Karpas-422 (cell line): Measurements from ENCODE around the gene ALPL. TPM values are rescaled to one million over a fixed set of nuclear protein-coding genes. Genes with fewer than 3 reads are reported as not detected.

Experiments used
- DNase-seq: peaks from one replicate; pipeline ENCODE4 v3.0.0-alpha.2; 2015
- H2AFZ ChIP-seq: fragments of 200-600 bp; sonication (generic); 2 replicates; pipeline ENCODE4 v1.6.1; 2014; ENCODE audit warnings: antibody characterized with exemption, low read length, mixed read lengths
- H3K27ac ChIP-seq: fragments of 200-600 bp; sonication (generic); 2 replicates; pipeline ENCODE4 v1.5.1; 2014; ENCODE audit warnings: mild to moderate bottlenecking, low read length, moderate library complexity
- H3K27me3 ChIP-seq: fragments of 200-600 bp; sonication (generic); 2 replicates; pipeline ENCODE4 v1.6.1; 2014; ENCODE audit warnings: low read length, mixed read lengths
- H3K36me3 ChIP-seq: fragments of 200-600 bp; sonication (generic); 2 replicates; pipeline ENCODE4 v1.6.1; 2014; ENCODE audit warnings: low read length, mixed read lengths; ENCODE audit not compliant: insufficient read depth
- H3K4me1 ChIP-seq: fragments of 200-600 bp; sonication (generic); 2 replicates; pipeline ENCODE4 v1.6.1; 2014; ENCODE audit warnings: mild to moderate bottlenecking, low read length, mixed read lengths
- H3K4me2 ChIP-seq: fragments of 200-600 bp; sonication (generic); 2 replicates; pipeline ENCODE4 v1.6.1; 2014; ENCODE audit warnings: low read length, low read depth, mild to moderate bottlenecking; ENCODE audit not compliant: poor library complexity, severe bottlenecking
- H3K4me3 ChIP-seq: fragments of 200-600 bp; sonication (generic); 2 replicates; pipeline ENCODE4 v1.5.1; 2014; ENCODE audit warnings: mild to moderate bottlenecking, antibody characterized with exemption, low read length, mixed read lengths
- H3K79me2 ChIP-seq: fragments of 200-600 bp; sonication (generic); 2 replicates; pipeline ENCODE4 v1.6.1; 2014; ENCODE audit warnings: mild to moderate bottlenecking, low read length, mixed read lengths
- H3K9ac ChIP-seq: fragments of 200-600 bp; sonication (generic); 2 replicates; pipeline ENCODE4 v1.6.0; 2014; ENCODE audit warnings: low read length
- H3K9me2 ChIP-seq: fragments of 200-600 bp; sonication (generic), shearing (Covaris generic); replicated peaks from 2 replicates; pipeline ENCODE4 v1.6.0; 2014; ENCODE audit warnings: mild to moderate bottlenecking, low read length, moderate library complexity; ENCODE audit not compliant: insufficient read depth
- H3K9me3 ChIP-seq: fragments of 300-700, 200-600 bp; sonication (generic); 2 replicates; pipeline ENCODE4 v1.6.1; 2014; ENCODE audit warnings: low read length, mixed read lengths
- H4K20me1 ChIP-seq: fragments of 200-600 bp; sonication (generic); 2 replicates; pipeline ENCODE4 v1.6.1; 2014; ENCODE audit warnings: mild to moderate bottlenecking, antibody characterized with exemption, low read length, low read depth; ENCODE audit not compliant: insufficient read depth
- total RNA-seq: library from RNA; depleted of rRNA; stranded (reverse); fragments of >200 nt; shearing (Covaris generic); gene quantifications from 2 replicates; pipeline ENCODE4 v1.2.3, GENCODE V29; 2014; ENCODE audit warnings: low replicate concordance

Gene ALPL
- total RNA-seq, 1 experiment from 2014 or later, result not detected

- Histone ChIP-seq H3K9ac (no peak overlapping the region), H3K27me3 (no peaks in the 10 kb centered on the region), H3K4me3 (no peak overlapping the region), H3K79me2 (no peaks in the 10 kb centered on the region), H3K27ac (no peak overlapping the region), H3K4me1 (no peaks in the 10 kb centered on the region), H3K9me3 (no peaks in the 10 kb centered on the region), H3K4me2 (no peak overlapping the region), H3K9me2 (no peaks in the 10 kb centered on the region), H4K20me1 (0 out of 2 replicates have a peak, but pooled peaks cover 3% of the 10 kb centered on the region), H3K36me3 (no peaks in the 10 kb centered on the region), H2AFZ (no peak overlapping the region)
- no peak for DNase-seq
Measured at GRCh38 chr1:21617126-21617738, 108.0 kb downstream of the ALPL start.

- no peak overlapping the region for H3K9ac ChIP-seq
- H3K9me3 ChIP-seq, result no peaks in the 10 kb centered on the region
- no peaks in the 10 kb centered on the region for H3K9me2 ChIP-seq
- H4K20me1 ChIP-seq, result 0 out of 2 replicates have a peak, but pooled peaks cover 3% of the 10 kb centered on the region
- H3K36me3 ChIP-seq, result no peaks in the 10 kb centered on the region
- H3K79me2 ChIP-seq, result no peaks in the 10 kb centered on the region
- no peak overlapping the region for H3K4me3 ChIP-seq
- no peaks in the 10 kb centered on the region for H3K27me3 ChIP-seq
- no peak overlapping the region for H3K27ac ChIP-seq
- no peak overlapping the region for H2AFZ ChIP-seq
- DNase-seq, result no peak
- no peaks in the 10 kb centered on the region for H3K4me1 ChIP-seq
- H3K4me2 ChIP-seq, result no peak overlapping the region
Measured at GRCh38 chr1:21618059-21618458, 108.8 kb downstream of the ALPL start.

GRCh38 chr1:21618561-21619374 lies 109.5 kb downstream of the ALPL start:
- Histone ChIP-seq H3K9me3 (no peaks in the 10 kb centered on the region), H3K27me3 (no peaks in the 10 kb centered on the region), H3K9me2 (no peaks in the 10 kb centered on the region), H3K27ac (no peak overlapping the region), H3K79me2 (no peaks in the 10 kb centered on the region), H3K9ac (no peak overlapping the region), H3K36me3 (no peaks in the 10 kb centered on the region), H4K20me1 (0 out of 2 replicates have a peak, but pooled peaks cover 3% of the 10 kb centered on the region), H3K4me3 (no peak overlapping the region), H3K4me2 (no peak overlapping the region), H2AFZ (no peak overlapping the region), H3K4me1 (no peaks in the 10 kb centered on the region)
- DNase-seq, result no peak

DNA sequence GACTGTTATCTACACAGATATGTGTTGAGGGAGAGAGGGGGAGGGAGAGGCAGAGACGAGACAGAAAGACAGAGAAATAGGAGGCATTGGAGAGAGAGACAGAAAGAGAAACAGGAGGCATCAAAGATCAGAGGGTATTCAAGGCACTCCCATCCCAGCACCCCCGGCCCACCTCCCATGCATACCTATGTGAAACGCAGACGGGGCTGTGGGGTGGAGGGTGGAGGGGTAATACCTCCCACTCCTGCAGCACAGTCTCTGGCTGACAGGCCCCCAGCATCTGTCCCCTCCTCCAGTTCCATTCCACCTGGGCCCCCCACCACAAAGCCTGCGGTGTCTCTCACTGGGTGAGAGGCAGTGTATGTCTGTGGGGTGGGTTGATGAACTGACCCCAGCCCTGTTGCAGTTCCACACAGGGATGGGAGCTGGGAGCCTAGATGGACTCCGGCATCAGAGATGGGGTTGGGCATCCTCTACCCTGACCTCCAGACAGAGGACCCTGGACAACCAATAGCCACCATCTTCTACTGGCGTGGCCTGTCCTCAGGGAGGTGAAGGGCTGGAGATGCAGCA lies 110.2 kb downstream of the ALPL start:
- no peak overlapping the region for H3K4me2 ChIP-seq
- H3K4me1 ChIP-seq, result no peaks in the 10 kb centered on the region
- no peak overlapping the region for H2AFZ ChIP-seq
- H3K9me3 ChIP-seq, result no peaks in the 10 kb centered on the region
- no peaks in the 10 kb centered on the region for H3K36me3 ChIP-seq
- no peak for DNase-seq
- H3K79me2 ChIP-seq, result no peaks in the 10 kb centered on the region
- no peaks in the 10 kb centered on the region for H3K27me3 ChIP-seq
- 0 out of 2 replicates have a peak, but pooled peaks cover 3% of the 10 kb centered on the region for H4K20me1 ChIP-seq
- no peak overlapping the region for H3K9ac ChIP-seq
- no peak overlapping the region for H3K4me3 ChIP-seq
- H3K27ac ChIP-seq, result no peak overlapping the region
- no peaks in the 10 kb centered on the region for H3K9me2 ChIP-seq

DNA sequence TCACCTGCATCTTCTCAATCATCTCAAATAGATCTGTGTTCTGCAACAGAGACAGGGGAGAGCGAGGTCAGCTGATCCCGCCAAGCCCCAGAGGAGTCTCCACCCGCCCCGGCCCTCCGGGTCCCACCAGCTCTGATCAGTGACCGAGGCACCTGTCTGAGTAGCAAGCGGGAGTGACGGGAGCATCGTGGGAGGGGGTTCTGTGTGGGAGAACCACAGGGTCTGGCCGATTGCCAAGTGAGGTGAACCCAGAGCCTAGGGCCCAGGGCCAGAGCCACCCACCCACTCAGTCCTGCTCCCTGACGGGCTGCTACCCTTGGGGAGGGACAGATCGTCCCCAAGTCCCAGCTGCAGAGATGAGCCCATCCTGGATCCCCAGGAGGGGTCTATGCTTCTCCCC lies 110.8 kb downstream of the ALPL start:
- DNase-seq, result no peak
- no peaks in the 10 kb centered on the region for H3K9me3 ChIP-seq
- H3K79me2 ChIP-seq, result no peaks in the 10 kb centered on the region
- no peaks in the 10 kb centered on the region for H3K27me3 ChIP-seq
- H3K36me3 ChIP-seq, result no peaks in the 10 kb centered on the region
- H4K20me1 ChIP-seq, result 0 out of 2 replicates have a peak, but pooled peaks cover 3% of the 10 kb centered on the region
- H3K27ac ChIP-seq, result no peak overlapping the region
- no peak overlapping the region for H3K9ac ChIP-seq
- no peaks in the 10 kb centered on the region for H3K4me1 ChIP-seq
- no peak overlapping the region for H3K4me3 ChIP-seq
- H3K9me2 ChIP-seq, result no peaks in the 10 kb centered on the region
- no peak overlapping the region for H2AFZ ChIP-seq
- H3K4me2 ChIP-seq, result no peak overlapping the region

DNA sequence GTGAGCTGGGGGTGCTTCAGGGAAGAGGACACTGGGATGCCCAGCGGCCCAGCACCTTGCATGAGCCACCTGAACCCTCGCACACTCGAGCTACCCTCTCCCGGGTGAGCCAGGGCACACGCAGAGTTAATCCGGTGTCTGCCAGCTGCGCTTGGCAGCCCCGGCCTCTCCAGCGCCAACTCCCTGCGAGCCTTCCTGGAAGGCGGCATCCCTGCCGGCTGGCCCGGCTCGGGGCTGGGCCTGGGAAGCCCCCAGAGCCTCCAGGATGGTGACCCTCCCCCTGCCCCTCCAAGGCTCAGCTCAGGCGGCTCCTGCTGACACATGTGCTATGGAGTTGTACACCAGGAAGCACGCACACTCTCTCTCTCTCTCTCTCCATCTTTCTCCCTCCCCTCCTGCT lies 111.3 kb downstream of the ALPL start:
- Histone ChIP-seq H3K9ac (no peak overlapping the region), H3K4me2 (no peak overlapping the region), H3K27me3 (no peaks in the 10 kb centered on the region), H3K4me1 (no peaks in the 10 kb centered on the region), H4K20me1 (0 out of 2 replicates have a peak, but pooled peaks cover 3% of the 10 kb centered on the region), H2AFZ (no peak overlapping the region), H3K4me3 (no peak overlapping the region), H3K27ac (no peak overlapping the region), H3K9me2 (no peaks in the 10 kb centered on the region), H3K9me3 (no peaks in the 10 kb centered on the region), H3K36me3 (no peaks in the 10 kb centered on the region), H3K79me2 (no peaks in the 10 kb centered on the region)
- no peak for DNase-seq

DNA sequence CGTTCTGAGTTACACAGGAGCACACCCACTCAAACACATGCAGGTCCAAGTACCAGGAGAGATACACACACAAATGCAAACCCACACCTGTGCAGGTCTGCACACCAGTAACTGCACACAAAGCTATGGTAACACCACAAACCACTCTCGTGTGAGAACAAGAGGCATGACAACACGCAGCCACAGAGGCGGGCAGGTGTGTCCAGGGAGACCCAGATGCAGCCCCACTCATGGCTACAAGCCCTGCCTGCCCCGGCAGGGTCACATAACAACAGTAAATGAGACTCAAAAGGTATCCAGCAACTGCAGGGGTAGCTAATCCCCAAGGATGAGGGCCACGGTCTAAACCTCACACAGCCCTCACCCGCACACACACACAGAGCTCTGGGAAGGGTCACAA lies 111.8 kb downstream of the ALPL start:
- no peak overlapping the region for H3K4me2 ChIP-seq
- 0 out of 2 replicates have a peak, but pooled peaks cover 3% of the 10 kb centered on the region for H4K20me1 ChIP-seq
- H3K9me3 ChIP-seq, result no peaks in the 10 kb centered on the region
- no peaks in the 10 kb centered on the region for H3K4me1 ChIP-seq
- H3K9ac ChIP-seq, result no peak overlapping the region
- no peak overlapping the region for H2AFZ ChIP-seq
- no peak for DNase-seq
- H3K9me2 ChIP-seq, result no peaks in the 10 kb centered on the region
- no peak overlapping the region for H3K4me3 ChIP-seq
- H3K36me3 ChIP-seq, result no peaks in the 10 kb centered on the region
- no peak overlapping the region for H3K27ac ChIP-seq
- H3K27me3 ChIP-seq, result no peaks in the 10 kb centered on the region
- no peaks in the 10 kb centered on the region for H3K79me2 ChIP-seq

DNA sequence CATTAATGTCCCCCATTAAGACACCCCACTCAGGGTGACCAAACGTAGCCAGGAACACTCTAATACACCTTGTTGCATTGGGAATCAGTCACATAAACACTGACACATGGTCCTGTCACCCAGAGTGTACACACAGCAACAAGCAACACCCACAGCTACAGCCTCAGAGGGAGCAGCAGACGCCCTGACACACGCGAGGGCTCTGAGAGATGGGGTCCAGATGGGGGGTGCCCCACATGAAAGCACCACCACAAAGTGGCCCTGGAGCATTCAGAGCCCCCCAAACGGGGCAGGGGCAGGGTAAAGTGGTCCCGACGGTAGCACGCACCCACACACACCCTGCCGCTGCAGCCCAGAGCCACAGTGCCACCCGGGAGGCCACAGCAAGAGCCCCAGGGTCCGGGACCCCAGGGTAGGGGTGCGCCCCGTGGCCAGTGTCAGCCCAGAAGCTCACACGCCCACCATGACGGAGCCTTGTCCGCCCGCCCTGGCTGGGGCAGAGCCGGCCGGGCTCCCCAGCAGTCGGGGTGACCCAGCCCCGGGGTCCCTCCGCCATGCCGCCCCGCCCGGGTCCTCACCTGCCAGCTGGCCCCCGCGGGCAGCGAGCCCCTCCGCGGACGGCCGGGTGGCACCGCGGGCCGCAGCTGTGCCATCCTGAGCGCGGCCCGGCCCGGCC lies 112.7 kb downstream of the ALPL start:
- H3K79me2 ChIP-seq, result no peaks in the 10 kb centered on the region
- H3K27me3 ChIP-seq, result no peaks in the 10 kb centered on the region
- H3K36me3 ChIP-seq, result no peaks in the 10 kb centered on the region
- H3K4me3 ChIP-seq, result no peak overlapping the region
- no peak for DNase-seq
- H3K9me2 ChIP-seq, result no peaks in the 10 kb centered on the region
- no peaks in the 10 kb centered on the region for H3K9me3 ChIP-seq
- no peak overlapping the region for H3K4me2 ChIP-seq
- no peak overlapping the region for H2AFZ ChIP-seq
- no peak overlapping the region for H3K27ac ChIP-seq
- 0 out of 2 replicates have a peak, but pooled peaks cover 3% of the 10 kb centered on the region for H4K20me1 ChIP-seq
- H3K9ac ChIP-seq, result no peak overlapping the region
- H3K4me1 ChIP-seq, result no peaks in the 10 kb centered on the region
